ACC112 (cell line): ENCODE data around the gene ZNF746.

Experiments
- H2AFZ ChIP-seq: fragments of 200-600 bp; sonication (generic); one replicate; pipeline ENCODE4 v1.6.0; 2017; ENCODE audit warnings: antibody characterized with exemption, low read length; ENCODE audit not compliant: unreplicated experiment
- H3K27ac ChIP-seq: fragments of 200-600 bp; sonication (generic); 2 replicates; pipeline ENCODE4 v1.5.1; 2014; ENCODE audit warnings: low read depth, mild to moderate bottlenecking, antibody characterized with exemption, low read length, moderate library complexity
- H3K27me3 ChIP-seq: fragments of 200-600 bp; sonication (generic); 2 replicates; pipeline ENCODE4 v1.6.1; 2014; ENCODE audit warnings: mild to moderate bottlenecking, antibody characterized with exemption, low read length, moderate library complexity, mixed read lengths; ENCODE audit not compliant: insufficient read depth
- H3K36me3 ChIP-seq: fragments of 200-600 bp; sonication (generic); 2 replicates; pipeline ENCODE4 v1.6.1; 2016; ENCODE audit warnings: mild to moderate bottlenecking, antibody characterized with exemption, low read length, moderate library complexity, mixed read lengths; ENCODE audit not compliant: insufficient read depth
- H3K4me1 ChIP-seq: fragments of 200-600 bp; sonication (generic); one replicate; pipeline ENCODE4 v1.6.1; 2016; ENCODE audit warnings: low read length, mixed read lengths; ENCODE audit not compliant: insufficient read depth, unreplicated experiment, control insufficient read depth
- H3K4me3 ChIP-seq: fragments of 200-600 bp; sonication (generic); 2 replicates; pipeline ENCODE4 v1.5.1; 2014; ENCODE audit warnings: mild to moderate bottlenecking, low read depth, low read length
- H3K79me2 ChIP-seq: fragments of 200-600 bp; sonication (generic); one replicate; pipeline ENCODE4 v1.6.0; 2016; ENCODE audit warnings: low read length; ENCODE audit not compliant: control insufficient read depth, unreplicated experiment, insufficient read depth

Gene ZNF746

DNA sequence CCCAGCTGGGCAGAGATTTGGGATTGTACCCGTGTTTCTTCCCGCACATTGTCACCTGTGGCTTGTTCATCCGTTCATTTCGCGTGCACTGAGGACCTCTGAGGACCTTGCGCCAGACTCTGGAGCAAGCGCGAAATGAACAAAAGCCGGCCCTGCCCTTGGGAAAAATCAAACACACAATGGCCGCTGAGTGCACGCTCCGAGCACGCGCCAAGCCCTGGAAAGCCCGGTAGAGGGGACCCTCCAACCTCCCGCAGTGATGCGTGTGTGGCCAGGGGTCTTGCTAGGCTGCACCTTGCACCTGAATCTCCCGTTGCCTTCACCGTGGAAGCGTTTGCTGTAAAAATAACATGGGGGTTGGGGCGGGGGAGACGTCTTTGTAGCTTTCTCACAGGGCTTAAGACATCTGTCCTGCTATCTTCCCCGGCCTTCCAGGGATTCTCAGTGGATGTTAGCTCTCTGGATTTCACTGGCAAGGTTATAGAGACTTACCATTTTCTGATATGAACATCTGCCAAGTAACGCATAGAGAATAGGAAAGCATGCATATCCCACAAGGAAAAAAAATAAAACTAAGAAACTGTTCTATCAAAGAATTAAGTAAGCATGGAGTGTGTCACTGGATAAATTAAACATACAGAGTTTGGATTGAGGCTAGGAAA is 74.0 kb downstream of the ZNF746 start:
- H3K4me3 ChIP-seq = no peak overlapping the region
- H2AFZ ChIP-seq = no peak overlapping the region
- H3K27ac ChIP-seq = no peak overlapping the region
- H3K4me1 ChIP-seq = no peaks in the 10 kb centered on the region
- H3K27me3 ChIP-seq = peaks cover 15% of the 10 kb centered on the region; the same call in 1 of the 2 replicates
- no peaks in the 10 kb centered on the region for H3K79me2 ChIP-seq
- no peaks in the 10 kb centered on the region for H3K36me3 ChIP-seq

GRCh38 chr7:149422914-149423301 is 74.7 kb downstream of the ZNF746 start:
- Histone ChIP-seq H3K4me3 (peak overlapping the region; percentile 26), H3K27me3 (peaks cover 15% of the 10 kb centered on the region; the same call in 1 of the 2 replicates), H3K79me2 (no peaks in the 10 kb centered on the region), H3K4me1 (no peaks in the 10 kb centered on the region), H3K36me3 (no peaks in the 10 kb centered on the region), H3K27ac (no peak overlapping the region), H2AFZ (no peak overlapping the region)
